BJ (cell line): ENCODE data around the gene MAP4K1. TPM values are rescaled to one million over a fixed set of nuclear protein-coding genes. Genes with fewer than 3 reads are reported as not detected.
"Not testable (repeated sequence)": the region's sequence is repeated elsewhere in the genome, so short reads cannot be mapped to it uniquely, and the experiment has no call there.

Experiments
- CTCF ChIA-PET: fragments of 350-600 bp; formaldehyde crosslinking; extraction: SDS; loops from one replicate; lab custom pipeline; 2021; ENCODE audit warnings: antibody characterized with exemption, inconsistent platforms; lab: Yijun Ruan, JAX
- POLR2A ChIA-PET: fragments of 300-600 bp; sonication (Branson Sonifier 250); formaldehyde crosslinking; extraction: SDS; loops from one replicate; lab custom pipeline; 2021; ENCODE audit warnings: antibody characterized with exemption; lab: Charles Lee
- DNase-seq: peaks from one replicate; pipeline ENCODE4 v3.0.0-alpha.2; 2011; ENCODE audit warnings: low read depth
- H3K27me3 ChIP-seq: 2 replicates; pipeline ENCODE4 v1.6.0; 2011; ENCODE audit warnings: low read length; ENCODE audit not compliant: control insufficient read depth, insufficient read depth
- H3K36me3 ChIP-seq: 2 replicates; pipeline ENCODE4 v1.5.1; 2011; ENCODE audit warnings: low read length; ENCODE audit not compliant: control insufficient read depth, insufficient read depth
- H3K4me3 ChIP-seq: 2 replicates; pipeline ENCODE4 v1.5.1; 2011; ENCODE audit warnings: low read depth, mild to moderate bottlenecking, control low read depth, low read length
- CTCF ChIP-seq: IDR thresholded peaks from 2 replicates; pipeline ENCODE4 v1.5.1; 2011; ENCODE audit warnings: low read depth, mild to moderate bottlenecking, control low read depth, inconsistent platforms, low read length, moderate library complexity; ENCODE audit not compliant: insufficient read depth
- polyA plus RNA-seq: library from polyadenylated mRNA; depleted of rRNA; stranded (reverse); fragments of >200 nt; gene quantifications from 2 replicates; pipeline ENCODE4 v1.2.3, GENCODE V29; 2011

The MAP4K1 gene
- polyA plus RNA-seq, 1 experiment = 0.25 TPM

- H3K4me3 ChIP-seq = no peak overlapping the region
- ChIA-PET CTCF (interaction anchor here (1.0 to 2.0 kb wide), 3 partner anchors 14 to 215 kb away, joined by 3 to 6 read pairs (median 3); partner anchors contain the start of gene FAM98C), POLR2A (no interaction called here)
- DNase-seq = no peak
- H3K27me3 ChIP-seq = no peaks in the 10 kb centered on the region
- peaks cover 7% of the 10 kb centered on the region for H3K36me3 ChIP-seq
- TF ChIP-seq CTCF = no peak
These were observed 430 bp downstream of the MAP4K1 start for GRCh38 chr19:38617283-38617763.

- no peak for DNase-seq
- Histone ChIP-seq H3K36me3 (peaks cover under 1% of the 10 kb centered on the region), H3K27me3 (no peaks in the 10 kb centered on the region), H3K4me3 (no peak overlapping the region)
- CTCF ChIA-PET = no interaction called here
- POLR2A ChIA-PET = no interaction called here
- TF ChIP-seq CTCF = no peak
These were observed 1.5 kb downstream of the MAP4K1 start for GRCh38 chr19:38616265-38616664.

GRCh38 chr19:38615007-38615581 is 2.7 kb downstream of the MAP4K1 start:
- Histone ChIP-seq H3K4me3 (no peak overlapping the region), H3K27me3 (no peaks in the 10 kb centered on the region), H3K36me3 (no peaks in the 10 kb centered on the region)
- ChIA-PET CTCF (no interaction called here), POLR2A (no interaction called here)
- no peak for DNase-seq
- no peak for TF ChIP-seq CTCF

GRCh38 chr19:38614289-38614688 is 3.5 kb downstream of the MAP4K1 start:
- ChIA-PET CTCF (interaction anchor here (0.6 to 1.4 kb wide), 3 partner anchors 20 to 316 kb away, joined by 3 read pairs; partner anchors contain the start of genes MRPS12 and SARS2), POLR2A (interaction anchor here (0.7 kb wide), 1 partner anchor 36 kb away, joined by 3 read pairs; no protein-coding TSS in a partner anchor)
- TF ChIP-seq CTCF = no peak
- Histone ChIP-seq H3K36me3 (no peaks in the 10 kb centered on the region), H3K27me3 (no peaks in the 10 kb centered on the region), H3K4me3 (no peak overlapping the region)
- DNase-seq = no peak

GRCh38 chr19:38606131-38606530 is 11.6 kb downstream of the MAP4K1 start:
- Histone ChIP-seq H3K27me3 (no peaks in the 10 kb centered on the region), H3K4me3 (no peak overlapping the region), H3K36me3 (no peaks in the 10 kb centered on the region)
- POLR2A ChIA-PET = no interaction called here
- TF ChIP-seq CTCF = no peak
- CTCF ChIA-PET = no interaction called here
- DNase-seq = no peak

- H3K36me3 ChIP-seq, H3K27me3 ChIP-seq, H3K4me3 ChIP-seq, POLR2A ChIA-PET, DNase-seq, CTCF ChIA-PET: not testable (repeated sequence)
These were observed 14.9 kb downstream of the MAP4K1 start for GRCh38 chr19:38602856-38603255.
